Astrocyte of the spinal cord (primary cell): ENCODE data around the gene RAP1GDS1.
"Not testable (repeated sequence)": the region's sequence is repeated elsewhere in the genome, so short reads cannot be mapped to it uniquely, and the experiment has no call there.

Source experiments
- DNase-seq: peaks from one replicate; pipeline ENCODE4 v3.0.0; 2011; ENCODE audit warnings: low read depth, low spot score
- H3K4me3 ChIP-seq: 2 replicates; pipeline ENCODE4 v1.5.1; 2011; ENCODE audit warnings: low read depth, mild to moderate bottlenecking, low read length, moderate library complexity
- in situ Hi-C: cut with HindIII; loops from 2 replicates; pipeline ENCODE4 v1.10.0; 2017; ENCODE audit warnings: low sequenced_read_pairs
- TF ChIP-seq, protein P1 (sequence below): IDR thresholded peaks from 2 replicates; pipeline ENCODE4 v1.5.1; 2012; ENCODE audit warnings: low read depth, mild to moderate bottlenecking, low read length, inconsistent platforms

Gene RAP1GDS1

DNA sequence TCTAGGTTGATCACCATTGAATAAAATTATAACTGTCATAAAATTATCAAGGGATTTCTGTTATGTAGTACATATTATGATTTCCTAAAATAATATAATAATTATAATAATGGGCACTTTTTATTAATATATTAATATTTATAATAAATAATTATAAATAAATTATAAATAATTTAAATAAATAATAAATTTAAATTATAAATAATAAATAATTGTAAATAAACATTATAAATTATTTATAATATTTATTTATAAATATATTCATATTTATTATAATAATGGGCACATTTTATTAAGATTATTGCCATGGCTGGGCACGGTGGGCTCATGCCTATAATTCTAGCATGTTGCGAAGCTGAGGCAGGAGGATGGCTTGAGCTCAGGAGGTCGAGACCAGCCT is 24.5 kb downstream of the RAP1GDS1 start:
- TF ChIP-seq, protein P1, sequence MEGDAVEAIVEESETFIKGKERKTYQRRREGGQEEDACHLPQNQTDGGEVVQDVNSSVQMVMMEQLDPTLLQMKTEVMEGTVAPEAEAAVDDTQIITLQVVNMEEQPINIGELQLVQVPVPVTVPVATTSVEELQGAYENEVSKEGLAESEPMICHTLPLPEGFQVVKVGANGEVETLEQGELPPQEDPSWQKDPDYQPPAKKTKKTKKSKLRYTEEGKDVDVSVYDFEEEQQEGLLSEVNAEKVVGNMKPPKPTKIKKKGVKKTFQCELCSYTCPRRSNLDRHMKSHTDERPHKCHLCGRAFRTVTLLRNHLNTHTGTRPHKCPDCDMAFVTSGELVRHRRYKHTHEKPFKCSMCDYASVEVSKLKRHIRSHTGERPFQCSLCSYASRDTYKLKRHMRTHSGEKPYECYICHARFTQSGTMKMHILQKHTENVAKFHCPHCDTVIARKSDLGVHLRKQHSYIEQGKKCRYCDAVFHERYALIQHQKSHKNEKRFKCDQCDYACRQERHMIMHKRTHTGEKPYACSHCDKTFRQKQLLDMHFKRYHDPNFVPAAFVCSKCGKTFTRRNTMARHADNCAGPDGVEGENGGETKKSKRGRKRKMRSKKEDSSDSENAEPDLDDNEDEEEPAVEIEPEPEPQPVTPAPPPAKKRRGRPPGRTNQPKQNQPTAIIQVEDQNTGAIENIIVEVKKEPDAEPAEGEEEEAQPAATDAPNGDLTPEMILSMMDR, result no peak
- in situ Hi-C loops, result no loop called here
- DNase-seq, result no peak

DNA sequence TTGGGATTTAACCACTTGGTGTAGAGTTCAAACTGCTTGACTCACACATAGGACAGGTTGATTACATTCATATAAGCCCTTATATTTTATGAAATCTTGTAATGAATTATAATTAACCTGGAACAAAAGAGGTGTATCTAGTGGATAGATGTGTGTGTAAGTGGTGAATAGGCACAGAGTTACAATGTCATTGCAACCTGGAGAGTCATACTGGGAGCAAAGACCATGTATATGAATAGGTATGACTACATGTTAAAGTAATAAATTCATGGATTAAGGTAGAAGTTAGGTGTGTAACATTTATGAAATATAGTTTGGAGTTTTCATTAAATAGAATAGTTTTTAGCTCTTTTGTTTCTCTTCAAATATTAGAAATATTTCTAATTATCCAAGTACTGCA is 26.1 kb downstream of the RAP1GDS1 start:
- H3K4me3 ChIP-seq, result no peak overlapping the region
- in situ Hi-C loops, result no loop called here
- TF ChIP-seq, protein P1, result no peak
- DNase-seq, result no peak

More for the DNA sequence above, 24.5 kb downstream of the RAP1GDS1 start:
- no peak overlapping the region for H3K4me3 ChIP-seq

DNA sequence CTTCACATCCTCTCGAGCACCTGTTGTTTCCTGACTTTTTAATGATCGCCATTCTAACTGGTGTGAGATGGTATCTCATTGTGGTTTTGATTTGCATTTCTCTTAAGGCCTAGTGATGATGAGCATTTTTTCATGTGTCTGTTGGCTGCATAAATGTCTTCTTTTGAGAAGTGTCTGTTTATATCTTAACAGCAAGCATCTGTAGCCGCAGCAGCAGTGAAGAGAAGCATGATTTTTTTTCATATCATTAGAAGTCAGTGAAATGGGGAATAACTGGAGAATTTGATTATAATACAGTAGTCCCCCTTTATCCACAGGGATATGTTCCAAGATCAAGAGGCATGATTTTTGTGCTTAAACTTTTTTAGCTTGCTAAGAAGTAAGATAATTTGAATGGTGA is 27.5 kb downstream of the RAP1GDS1 start:
- H3K4me3 ChIP-seq, in situ Hi-C loops, DNase-seq: not testable (repeated sequence)

DNA sequence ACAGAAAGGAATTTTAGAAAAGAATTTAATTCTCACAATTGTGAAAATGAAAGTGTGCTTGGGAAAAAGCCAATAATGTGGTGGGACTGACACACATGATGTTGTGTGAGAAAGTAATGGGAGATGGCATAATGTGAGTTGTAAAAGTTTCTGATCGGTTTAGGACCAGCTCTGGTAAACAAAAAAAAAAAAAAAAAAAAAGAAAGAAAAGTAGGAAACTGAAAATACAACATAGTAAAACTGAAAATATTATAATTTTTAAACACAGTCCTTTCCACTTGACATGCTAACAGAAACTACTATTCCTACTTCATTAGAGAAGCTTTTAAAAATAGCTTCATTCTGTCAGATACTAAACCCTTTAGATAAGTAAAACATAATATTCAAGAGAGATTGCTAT is 28.2 kb downstream of the RAP1GDS1 start:
- no peak overlapping the region for H3K4me3 ChIP-seq

DNA sequence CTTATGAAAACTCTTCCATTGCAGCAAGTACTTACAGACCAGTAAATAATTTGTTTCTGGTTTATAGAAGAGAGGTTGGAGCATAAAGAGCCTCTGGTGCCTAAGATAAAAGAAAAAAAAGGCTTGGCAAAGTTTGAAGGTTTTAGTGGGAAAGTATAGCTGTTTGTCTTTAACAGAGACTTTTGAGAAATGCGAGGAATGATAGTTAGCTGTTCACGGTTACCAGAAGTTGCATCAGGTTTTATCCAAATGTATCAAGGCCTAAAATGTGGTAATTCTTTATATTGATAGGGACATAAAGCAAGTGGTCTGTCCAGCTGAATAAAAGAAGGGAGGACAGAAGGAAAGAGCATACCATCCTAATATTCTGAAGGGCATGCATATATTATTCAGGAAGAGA is 29.3 kb downstream of the RAP1GDS1 start:
- DNase-seq, result peak; percentile 68
- in situ Hi-C loops, result no loop called here
- TF ChIP-seq, protein P1, result no peak
- no peak overlapping the region for H3K4me3 ChIP-seq

More for the DNA sequence above, 28.2 kb downstream of the RAP1GDS1 start:
- no peak for DNase-seq
- TF ChIP-seq, protein P1, result no peak
- in situ Hi-C loops, result no loop called here

DNA sequence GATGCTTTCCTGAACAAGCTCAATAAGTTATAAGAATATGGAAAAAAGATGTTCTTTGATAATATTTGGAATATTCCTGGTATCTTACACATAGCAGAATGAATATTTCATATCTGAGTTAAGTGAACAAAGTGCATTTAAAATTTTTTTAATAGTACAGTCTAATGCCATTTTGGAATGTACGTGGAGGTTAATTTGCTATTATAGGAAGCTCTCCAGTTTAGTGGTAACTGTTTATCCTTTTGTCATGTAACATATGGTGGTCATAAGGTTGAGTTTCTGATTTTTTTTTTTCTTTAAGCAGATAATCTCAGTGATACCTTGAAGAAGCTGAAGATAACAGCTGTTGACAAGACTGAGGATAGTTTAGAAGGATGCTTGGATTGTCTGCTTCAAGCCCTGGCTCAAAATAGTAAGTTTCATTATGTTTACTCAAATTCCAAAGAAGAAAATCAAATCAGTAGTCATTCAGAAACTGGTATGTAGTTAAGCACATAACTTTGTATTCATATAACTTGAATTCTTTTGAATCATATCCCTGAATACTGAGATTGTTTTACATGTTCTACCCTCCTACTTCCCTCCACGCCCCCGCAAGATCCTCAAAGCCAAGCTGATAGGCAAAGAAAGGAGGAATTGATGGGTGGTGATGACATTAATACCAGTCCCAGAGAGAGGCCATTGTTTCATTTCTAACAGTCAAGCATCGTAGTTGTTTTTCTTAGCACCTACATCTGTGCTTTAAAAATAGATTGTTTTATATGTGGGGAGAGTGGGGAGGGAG is 32.1 kb downstream of the RAP1GDS1 start:
- in situ Hi-C loops, result no loop called here
- no peak overlapping the region for H3K4me3 ChIP-seq
- TF ChIP-seq, protein P1, result no peak
- no peak for DNase-seq

DNA sequence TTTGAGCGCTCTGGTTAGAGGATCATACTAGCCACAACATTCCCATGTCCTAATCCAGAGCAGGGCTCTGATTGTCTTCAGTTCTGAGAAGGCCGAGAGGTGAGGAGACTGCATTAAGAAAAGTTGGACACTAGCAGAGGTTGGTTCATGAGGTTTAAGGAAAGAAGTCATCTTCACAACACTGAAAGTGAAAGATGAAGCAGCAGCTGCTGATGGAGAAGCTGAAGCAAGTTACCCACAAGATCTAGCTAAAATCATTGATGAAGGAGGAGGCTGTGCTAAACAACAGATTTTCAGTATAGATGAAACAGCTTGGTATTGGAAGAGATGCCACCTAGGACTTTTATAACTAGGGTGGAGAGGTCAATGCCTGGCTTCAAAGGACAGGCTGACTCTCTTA is 36.8 kb downstream of the RAP1GDS1 start:
- in situ Hi-C loops, result no loop called here
- TF ChIP-seq, protein P1, result no peak
- no peak overlapping the region for H3K4me3 ChIP-seq
- DNase-seq, result no peak
